Naive thymus-derived CD4-positive, alpha-beta T cell (primary cell): Measurements from ENCODE around the gene SNX1. TPM values are rescaled to one million over a fixed set of nuclear protein-coding genes. Genes with fewer than 3 reads are reported as not detected.

Experiments
- ATAC-seq: fragments of 150-1000 bp; cut with Tn5 transposase; 2 replicates; pipeline ENCODE4 v1.10.0; 2021; ENCODE audit warnings: mild to moderate bottlenecking, moderate library complexity
- CTCF ChIA-PET: fragments of 350-600 bp; sonication (Branson Sonifier 250); formaldehyde crosslinking; loops from one replicate; lab custom pipeline; 2021; ENCODE audit warnings: antibody characterized with exemption; lab: Charles Lee
- POLR2A ChIA-PET: fragments of 350-600 bp; sonication (Branson Sonifier 250); formaldehyde crosslinking; loops from one replicate; lab custom pipeline; 2021; ENCODE audit warnings: antibody characterized with exemption, inconsistent platforms; lab: Charles Lee
- DNase-seq, 9 donors: peaks; one replicate each; pipeline versions ENCODE4 v3.0.0 to v3.0.0-alpha.2; 2020 to 2022; ENCODE audit warnings: mixed read lengths in 1 of 9
- H3K27ac ChIP-seq: one replicate; pipeline ENCODE4 v1.7.0; 2013; ENCODE audit warnings: mild to moderate bottlenecking, low read depth, low read length, moderate library complexity
- H3K27me3 ChIP-seq, 2 donors: one replicate each; pipeline ENCODE4 v1.7.0; 2013; ENCODE audit warnings: low read length in 2 of 2, mild to moderate bottlenecking in 2 of 2, moderate library complexity in 2 of 2; ENCODE audit not compliant: control insufficient read depth in 2 of 2, insufficient read depth in 2 of 2
- H3K36me3 ChIP-seq, 3 experiments: 1 replicate in 2 of 3; 2 replicates in 1 of 3; pipeline ENCODE4 v1.7.0; 2013; ENCODE audit warnings: low read length in 3 of 3, mild to moderate bottlenecking in 3 of 3, moderate library complexity in 1 of 3; ENCODE audit not compliant: insufficient read depth in 3 of 3, control insufficient read depth in 2 of 3
- H3K4me1 ChIP-seq, 2 donors: one replicate each; pipeline ENCODE4 v1.7.0; 2013; ENCODE audit warnings: low read length in 2 of 2, mild to moderate bottlenecking in 2 of 2, moderate library complexity in 1 of 2; ENCODE audit not compliant: control insufficient read depth in 2 of 2, insufficient read depth in 2 of 2
- H3K4me3 ChIP-seq: 2 replicates; pipeline ENCODE4 v1.7.0; 2013; ENCODE audit warnings: mild to moderate bottlenecking, low read length
- H3K9me3 ChIP-seq, 3 experiments: 1 replicate in 2 of 3; 2 replicates in 1 of 3; pipeline ENCODE4 v1.7.0; 2013; ENCODE audit warnings: low read length in 3 of 3; ENCODE audit not compliant: control insufficient read depth in 2 of 3
- H3K27ac Mint-ChIP-seq, 9 donors: one replicate each; pipeline ENCODE4 v1.8.0; 2020 to 2022; ENCODE audit warnings: mixed read lengths in 9 of 9, mild to moderate bottlenecking in 8 of 9, moderate library complexity in 5 of 9, inconsistent platforms in 2 of 9
- H3K27me3 Mint-ChIP-seq, 5 donors: one replicate each; pipeline ENCODE4 v1.8.0; 2021 to 2022; ENCODE audit warnings: mixed read lengths in 5 of 5, mild to moderate bottlenecking in 1 of 5
- H3K36me3 Mint-ChIP-seq, 5 donors: one replicate each; pipeline ENCODE4 v1.8.0; 2020 to 2022; ENCODE audit warnings: mixed read lengths in 5 of 5, mild to moderate bottlenecking in 3 of 5, inconsistent platforms in 1 of 5
- H3K4me1 Mint-ChIP-seq, 7 donors: one replicate each; pipeline ENCODE4 v1.8.0; 2020 to 2022; ENCODE audit warnings: mixed read lengths in 7 of 7, mild to moderate bottlenecking in 3 of 7, inconsistent platforms in 1 of 7
- H3K4me3 Mint-ChIP-seq, 10 donors: one replicate each; pipeline ENCODE4 v1.8.0; 2020 to 2022; ENCODE audit warnings: mild to moderate bottlenecking in 10 of 10, mixed read lengths in 10 of 10, moderate library complexity in 6 of 10, inconsistent platforms in 2 of 10
- H3K9me3 Mint-ChIP-seq, 11 donors: one replicate each; pipeline ENCODE4 v1.8.0; 2020 to 2022; ENCODE audit warnings: mixed read lengths in 11 of 11, mild to moderate bottlenecking in 4 of 11, inconsistent platforms in 1 of 11, moderate library complexity in 1 of 11
- intact Hi-C, 2 donors: fragments of 100-400 bp; cut with micrococcal nuclease; formaldehyde crosslinking; loops; one replicate each; pipeline ENCODE4 v1.15.1; 2023
- polyA plus RNA-seq, 2 donors: library from polyadenylated mRNA; unstranded; fragments of 300-500 nt; fragmentation: Illumina TruSeq; gene quantifications; one replicate each; pipeline ENCODE4 v1.2.3, GENCODE V29; 2021
- total RNA-seq, 6 experiments: library from RNA in 5 of 6; stranded (reverse) in 5 of 6; gene quantifications; 1 replicate in 5 of 6; 2 replicates in 1 of 6; pipeline ENCODE4 v1.2.3 and lab custom pipeline; 2021 to 2026

The SNX1 gene
- total and polyA plus RNA-seq, 7 experiments from 2014 or later, result 61.3 to 161 (median 120) TPM

DNA sequence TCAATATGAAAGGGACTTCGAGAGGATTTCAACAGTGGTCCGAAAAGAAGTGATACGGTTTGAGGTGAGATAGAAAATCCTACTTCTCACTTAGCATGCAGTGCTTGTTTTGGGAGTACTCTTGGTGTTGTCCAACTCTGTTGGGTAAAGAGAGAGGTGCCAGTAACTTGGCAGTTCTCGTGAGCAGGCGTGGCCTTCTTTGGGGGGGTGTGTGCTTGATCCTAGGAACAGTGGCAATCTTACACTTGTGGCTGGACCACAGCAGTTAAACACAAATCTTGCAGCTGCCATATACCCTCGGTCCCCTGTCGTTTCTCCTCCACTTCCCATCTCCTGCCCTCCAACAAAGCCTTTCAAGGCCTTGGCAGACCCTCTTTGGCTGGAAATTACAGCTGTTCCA lies 40.6 kb downstream of the SNX1 start:
- CTCF ChIA-PET, result no interaction called here
- Histone ChIP-seq H3K27ac (no peak overlapping the region), H3K27me3 (no peaks in the 10 kb centered on the region), H3K36me3 (peaks cover 21 to 76% (median 26%) of the 10 kb centered on the region in 3 experiments), H3K4me3 (no peak overlapping the region), H3K9me3 (no peaks in the 10 kb centered on the region), H3K4me1 (no peaks in the 10 kb centered on the region)
- no peak for ATAC-seq
- peaks cover 5 to 43% (median 19%) of the 10 kb centered on the region in 5 donors for H3K36me3 Mint-ChIP-seq
- intact Hi-C loops, result loop anchor here in 1 of 2 donors (2.0 kb wide), 1 partner anchor 16 kb away; no protein-coding TSS in a partner anchor
- no peak for DNase-seq
- H3K27ac Mint-ChIP-seq, result no peak overlapping the region
- H3K27me3 Mint-ChIP-seq, result no peaks in the 10 kb centered on the region
- no peaks in the 10 kb centered on the region for H3K9me3 Mint-ChIP-seq
- POLR2A ChIA-PET, result interaction anchor here (0.6 kb wide), 1 partner anchor 378 kb away, joined by 5 read pairs; no protein-coding TSS in a partner anchor
- H3K4me1 Mint-ChIP-seq, result peaks cover 0 to 5% (median 0%) of the 10 kb centered on the region in 7 donors
- H3K4me3 Mint-ChIP-seq, result no peak overlapping the region

DNA sequence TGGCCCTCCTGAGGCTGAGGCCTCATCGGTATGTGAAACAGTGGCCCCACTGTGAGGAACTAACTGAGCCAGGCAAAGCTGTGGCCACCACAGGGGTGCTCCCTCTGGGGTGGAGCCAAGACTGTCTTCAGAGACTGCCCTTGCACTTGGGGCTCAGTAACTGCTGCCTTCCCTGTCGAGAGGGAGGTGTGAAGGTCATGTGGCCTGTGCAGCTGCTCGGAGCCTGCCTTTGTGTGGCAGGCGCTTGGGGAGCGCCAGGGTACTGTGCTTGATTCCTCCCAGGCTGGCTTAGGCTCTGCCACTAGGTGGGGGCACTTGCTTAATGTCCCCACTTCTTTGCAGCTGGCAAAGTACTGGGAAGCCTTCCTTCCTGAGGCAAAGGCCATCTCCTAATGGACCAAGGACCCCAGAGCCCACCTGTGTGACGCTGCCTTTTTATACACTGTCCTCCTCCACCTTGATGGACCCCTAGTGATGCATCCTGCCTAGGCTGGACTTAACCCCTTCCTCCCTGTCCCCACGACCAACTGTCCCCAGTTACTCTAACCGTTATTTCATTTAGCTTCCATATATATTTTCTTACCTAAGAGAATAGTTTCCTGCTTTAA lies 41.5 kb downstream of the SNX1 start:
- H3K27me3 Mint-ChIP-seq, result no peaks in the 10 kb centered on the region
- no peak overlapping the region for H3K4me3 Mint-ChIP-seq
- peaks cover 12 to 76% (median 17%) of the 10 kb centered on the region in 3 experiments for H3K36me3 ChIP-seq
- DNase-seq, result no peak
- H3K27ac ChIP-seq, result no peak overlapping the region
- H3K9me3 Mint-ChIP-seq, result no peaks in the 10 kb centered on the region
- no peak overlapping the region for H3K4me3 ChIP-seq
- peak; percentile 42 for ATAC-seq
- intact Hi-C loops, result loop anchor here in 1 of 2 donors (2.0 kb wide), 1 partner anchor 15 kb away; no protein-coding TSS in a partner anchor
- ChIA-PET CTCF (no interaction called here), POLR2A (no interaction called here)
- H3K36me3 Mint-ChIP-seq, result peaks cover 0 to 40% (median 15%) of the 10 kb centered on the region in 5 donors
- no peaks in the 10 kb centered on the region for H3K27me3 ChIP-seq
- no peaks in the 10 kb centered on the region for H3K9me3 ChIP-seq
- H3K4me1 Mint-ChIP-seq, result peaks cover 0 to 5% (median 0%) of the 10 kb centered on the region in 7 donors
- no peak overlapping the region for H3K27ac Mint-ChIP-seq
- H3K4me1 ChIP-seq, result no peaks in the 10 kb centered on the region

DNA sequence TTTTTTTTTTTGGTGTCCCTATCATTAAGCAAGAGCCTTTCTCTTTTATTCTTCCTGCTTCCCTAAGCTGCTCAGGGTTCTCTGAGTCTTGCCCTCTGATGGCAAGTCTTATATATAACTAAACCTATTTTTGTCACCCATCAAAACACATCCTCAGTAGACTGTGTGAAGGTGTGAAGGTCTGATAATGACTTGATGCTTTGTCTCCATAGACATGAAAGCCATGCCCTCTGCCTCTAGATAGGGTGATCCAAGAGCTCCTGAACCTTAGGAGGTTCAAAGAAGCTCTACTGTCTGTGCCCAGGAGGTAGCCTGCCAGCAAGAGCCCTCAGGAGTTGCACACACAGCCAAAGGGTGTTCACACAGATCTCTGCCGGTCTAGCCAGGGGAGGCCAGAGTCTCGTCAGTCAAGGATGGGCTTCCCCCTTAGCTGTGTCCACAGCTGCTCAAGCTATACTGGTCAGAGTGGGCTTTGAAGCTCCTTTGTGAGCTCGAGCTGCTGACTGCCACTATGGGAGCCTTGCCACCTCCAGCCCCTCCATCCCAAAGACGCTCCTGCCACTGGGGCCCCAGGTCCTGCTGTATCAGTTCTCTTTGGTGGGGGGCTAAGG lies 42.7 kb downstream of the SNX1 start:
- H3K27me3 Mint-ChIP-seq, result no peaks in the 10 kb centered on the region
- H3K36me3 Mint-ChIP-seq, result peaks cover 0 to 33% (median 16%) of the 10 kb centered on the region in 5 donors
- peaks cover 0 to 5% (median 0%) of the 10 kb centered on the region in 7 donors for H3K4me1 Mint-ChIP-seq
- Histone ChIP-seq H3K27ac (no peak overlapping the region), H3K9me3 (no peaks in the 10 kb centered on the region), H3K4me1 (no peaks in the 10 kb centered on the region), H3K36me3 (peaks cover 4 to 78% (median 13%) of the 10 kb centered on the region in 3 experiments), H3K27me3 (no peaks in the 10 kb centered on the region), H3K4me3 (no peak overlapping the region)
- H3K27ac Mint-ChIP-seq, result no peak overlapping the region
- no peak overlapping the region for H3K4me3 Mint-ChIP-seq
- intact Hi-C loops, result no loop called here
- H3K9me3 Mint-ChIP-seq, result no peaks in the 10 kb centered on the region
- no peak for ATAC-seq
- POLR2A ChIA-PET, result no interaction called here
- CTCF ChIA-PET, result no interaction called here
- DNase-seq, result no peak

DNA sequence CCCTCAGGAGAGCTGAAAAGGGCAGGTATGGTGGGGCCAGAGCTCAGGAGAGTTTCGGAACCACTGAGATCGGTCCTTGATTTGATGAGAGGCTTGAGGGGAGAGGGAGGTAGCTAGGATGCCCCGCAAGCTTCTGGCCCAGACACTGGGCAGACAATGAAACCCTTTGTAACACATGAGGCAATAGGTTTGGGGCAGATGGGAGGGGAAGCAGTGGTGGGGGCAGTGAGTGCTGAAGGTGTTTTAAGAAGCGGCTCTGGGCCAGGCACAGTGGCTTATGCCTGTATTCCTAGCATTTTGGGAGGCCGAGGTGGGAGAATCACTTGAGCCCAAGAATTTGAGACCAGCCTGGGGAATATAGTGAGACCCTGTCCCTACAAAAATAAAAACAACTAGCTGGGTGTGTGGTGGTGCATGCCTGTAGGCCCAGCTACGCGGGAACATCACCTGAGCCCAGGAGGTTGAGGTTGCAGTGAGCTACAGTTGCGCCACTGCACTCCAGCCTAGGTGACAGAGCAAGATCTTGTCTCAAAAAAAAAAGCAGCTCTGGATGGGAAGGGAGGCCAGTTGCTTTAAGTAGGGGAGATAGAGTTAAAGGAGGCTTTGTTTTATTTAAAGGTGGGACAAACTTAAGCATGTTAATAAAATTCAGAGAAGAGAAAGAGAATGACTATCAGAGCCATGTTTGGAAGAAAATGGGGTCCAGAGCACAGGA lies 46.2 kb downstream of the SNX1 start:
- POLR2A ChIA-PET, result interaction anchor here (0.6 kb wide), 1 partner anchor 34 kb away, joined by 4 read pairs; no protein-coding TSS in a partner anchor
- H3K4me1 ChIP-seq, result no peaks in the 10 kb centered on the region
- H3K9me3 ChIP-seq, result no peaks in the 10 kb centered on the region
- H3K27ac Mint-ChIP-seq, result peak overlapping the region in 1 of 9 donors; percentile 7
- DNase-seq (no peak), ATAC-seq (no peak)
- H3K27me3 Mint-ChIP-seq, result no peaks in the 10 kb centered on the region
- peaks cover 0 to 32% (median 15%) of the 10 kb centered on the region in 5 donors for H3K36me3 Mint-ChIP-seq
- no peaks in the 10 kb centered on the region for H3K27me3 ChIP-seq
- H3K4me1 Mint-ChIP-seq, result peaks cover 0 to 5% (median 0%) of the 10 kb centered on the region in 7 donors
- H3K4me3 ChIP-seq, result no peak overlapping the region
- intact Hi-C loops, result no loop called here
- no peaks in the 10 kb centered on the region for H3K9me3 Mint-ChIP-seq
- CTCF ChIA-PET, result interaction anchor here (1.0 kb wide), 1 partner anchor 12 kb away, joined by 3 read pairs; no protein-coding TSS in a partner anchor
- H3K36me3 ChIP-seq, result peaks cover 0 to 55% (median 6%) of the 10 kb centered on the region in 3 experiments
- no peak overlapping the region for H3K27ac ChIP-seq
- no peak overlapping the region for H3K4me3 Mint-ChIP-seq

DNA sequence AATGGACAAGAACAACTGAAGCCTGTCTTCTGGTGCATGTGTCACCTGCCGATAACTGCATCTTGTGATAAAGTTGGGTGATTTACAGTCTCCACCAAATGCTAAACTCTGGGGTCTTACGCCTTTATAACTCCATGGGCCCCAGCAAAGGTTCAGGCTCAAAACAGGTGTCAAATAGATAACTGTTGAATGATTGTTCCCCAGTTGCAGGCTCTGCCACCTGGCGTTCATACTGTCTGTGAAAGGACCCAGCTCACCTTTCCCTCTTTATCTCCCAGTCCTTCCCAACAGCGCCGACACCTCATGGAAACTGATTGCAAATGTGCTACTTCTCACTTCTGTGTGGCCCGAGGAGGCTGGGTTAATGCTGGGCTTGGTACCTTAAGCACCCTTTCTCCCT lies 47.5 kb downstream of the SNX1 start:
- H3K4me3 Mint-ChIP-seq, result no peak overlapping the region
- peaks cover 0 to 42% (median 2%) of the 10 kb centered on the region in 3 experiments for H3K36me3 ChIP-seq
- H3K4me1 Mint-ChIP-seq, result peaks cover 0 to 1% (median 0%) of the 10 kb centered on the region in 7 donors
- H3K4me3 ChIP-seq, result no peak overlapping the region
- H3K4me1 ChIP-seq, result no peaks in the 10 kb centered on the region
- ATAC-seq (no peak), DNase-seq (no peak)
- H3K36me3 Mint-ChIP-seq, result peaks cover 0 to 25% (median 10%) of the 10 kb centered on the region in 5 donors
- H3K27ac ChIP-seq, result no peak overlapping the region
- POLR2A ChIA-PET, result no interaction called here
- no peaks in the 10 kb centered on the region for H3K27me3 ChIP-seq
- intact Hi-C loops, result no loop called here
- CTCF ChIA-PET, result interaction anchor here (0.6 kb wide), 1 partner anchor 584 kb away, joined by 3 read pairs; no protein-coding TSS in a partner anchor
- H3K9me3 Mint-ChIP-seq, result no peaks in the 10 kb centered on the region
- H3K9me3 ChIP-seq, result no peaks in the 10 kb centered on the region
- H3K27ac Mint-ChIP-seq, result no peak overlapping the region
- no peaks in the 10 kb centered on the region for H3K27me3 Mint-ChIP-seq

DNA sequence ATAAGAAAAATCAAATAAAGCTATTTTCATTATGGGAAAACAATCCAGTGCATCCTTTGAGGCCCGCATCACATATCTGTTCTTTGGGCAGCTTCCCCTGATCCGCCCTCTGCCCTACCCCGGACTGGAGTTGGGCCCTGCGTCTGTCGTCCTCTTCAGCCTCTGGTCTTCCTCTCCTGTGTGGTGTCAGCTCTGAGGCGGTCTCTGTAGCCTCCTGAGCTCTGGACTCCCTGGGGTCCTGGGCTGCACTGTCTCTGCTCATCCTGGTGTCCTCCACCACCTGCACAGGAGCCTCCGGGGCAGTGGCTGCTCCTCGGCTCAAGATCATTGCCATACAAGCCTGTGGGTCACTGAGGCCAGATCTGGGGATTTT lies 48.4 kb downstream of the SNX1 start:
- peaks cover 0 to 22% (median 7%) of the 10 kb centered on the region in 5 donors for H3K36me3 Mint-ChIP-seq
- H3K4me3 Mint-ChIP-seq, result no peak overlapping the region
- POLR2A ChIA-PET, result interaction anchor here (0.5 kb wide), 1 partner anchor 45 kb away, joined by 4 read pairs; no protein-coding TSS in a partner anchor
- ATAC-seq (no peak), DNase-seq (no peak)
- H3K9me3 Mint-ChIP-seq, result no peaks in the 10 kb centered on the region
- peaks cover 0 to 4% (median under 1%) of the 10 kb centered on the region in 7 donors for H3K4me1 Mint-ChIP-seq
- Histone ChIP-seq H3K9me3 (no peaks in the 10 kb centered on the region), H3K27ac (no peak overlapping the region), H3K4me1 (no peaks in the 10 kb centered on the region), H3K4me3 (no peak overlapping the region), H3K36me3 (peaks cover 0 to 35% (median 0%) of the 10 kb centered on the region in 3 experiments), H3K27me3 (no peaks in the 10 kb centered on the region)
- H3K27me3 Mint-ChIP-seq, result no peaks in the 10 kb centered on the region
- intact Hi-C loops, result no loop called here
- peak overlapping the region in 1 of 9 donors; percentile 71 for H3K27ac Mint-ChIP-seq
- CTCF ChIA-PET, result interaction anchor here (0.9 kb wide), 1 partner anchor 9 kb away, joined by 5 read pairs; no protein-coding TSS in a partner anchor
